Large intestine (tissue), 3 donors: ENCODE measurements around the gene RUFY4. TPM values are rescaled to one million over a fixed set of nuclear protein-coding genes. Genes with fewer than 3 reads are reported as not detected.

ENCODE experiments used
- DNase-seq, 2 donors: peaks; one replicate each; pipeline versions ENCODE4 v3.0.0 to v3.0.0-alpha.2; 2013
- H3K27ac ChIP-seq: one replicate; pipeline ENCODE4 v1.5.1; 2013; ENCODE audit warnings: low read length
- H3K27me3 ChIP-seq: 2 replicates; pipeline ENCODE4 v1.6.1; 2013; ENCODE audit warnings: low read length; ENCODE audit not compliant: control insufficient read depth, insufficient read depth
- H3K36me3 ChIP-seq: 2 replicates; pipeline ENCODE4 v1.6.1; 2013; ENCODE audit warnings: low read length; ENCODE audit not compliant: control insufficient read depth, insufficient read depth
- H3K4me1 ChIP-seq: one replicate; pipeline ENCODE4 v1.6.1; 2013; ENCODE audit warnings: low read length; ENCODE audit not compliant: control insufficient read depth, insufficient read depth
- H3K4me3 ChIP-seq: one replicate; pipeline ENCODE4 v1.5.1; 2013; ENCODE audit warnings: low read length
- H3K9me3 ChIP-seq: one replicate; pipeline ENCODE4 v1.6.1; 2013; ENCODE audit warnings: mild to moderate bottlenecking, low read depth, low read length, moderate library complexity; ENCODE audit not compliant: control insufficient read depth
- WGBS: methylation state at CpG from one replicate; pipeline ENCODE4 v1.1.5; 2013; ENCODE audit warnings: low lambda C conversion rate; ENCODE audit not compliant: insufficient coverage; 5-methylcytosine and 5-hydroxymethylcytosine counted together
- polyA plus RNA-seq: library from polyadenylated mRNA; unstranded; fragments of 120-200 nt; gene quantifications from one replicate; pipeline ENCODE4 v1.2.1, GENCODE V29; 2013

The RUFY4 gene
- polyA plus RNA-seq, 1 donor = 0.69 TPM

GRCh38 chr2:218063486-218063885 is 5.6 kb upstream of the RUFY4 start:
- H3K27me3 ChIP-seq = peaks cover 17% of the 10 kb centered on the region
- H3K9me3 ChIP-seq = no peaks in the 10 kb centered on the region
- H3K4me3 ChIP-seq = no peak overlapping the region
- DNase-seq = no peak
- H3K4me1 ChIP-seq = no peaks in the 10 kb centered on the region
- no CpG with 5 or more reads among the region's 5 CpGs for WGBS
- H3K36me3 ChIP-seq = no peaks in the 10 kb centered on the region
- H3K27ac ChIP-seq = no peak overlapping the region

- Histone ChIP-seq H3K27ac (no peak overlapping the region), H3K27me3 (peaks cover 13% of the 10 kb centered on the region), H3K4me3 (no peak overlapping the region), H3K4me1 (no peaks in the 10 kb centered on the region), H3K9me3 (no peaks in the 10 kb centered on the region), H3K36me3 (no peaks in the 10 kb centered on the region)
- DNase-seq = no peak
- no CpG with 5 or more reads among the region's 6 CpGs for WGBS
Measured at GRCh38 chr2:218063896-218064295, 5.2 kb upstream of the RUFY4 start.

DNA sequence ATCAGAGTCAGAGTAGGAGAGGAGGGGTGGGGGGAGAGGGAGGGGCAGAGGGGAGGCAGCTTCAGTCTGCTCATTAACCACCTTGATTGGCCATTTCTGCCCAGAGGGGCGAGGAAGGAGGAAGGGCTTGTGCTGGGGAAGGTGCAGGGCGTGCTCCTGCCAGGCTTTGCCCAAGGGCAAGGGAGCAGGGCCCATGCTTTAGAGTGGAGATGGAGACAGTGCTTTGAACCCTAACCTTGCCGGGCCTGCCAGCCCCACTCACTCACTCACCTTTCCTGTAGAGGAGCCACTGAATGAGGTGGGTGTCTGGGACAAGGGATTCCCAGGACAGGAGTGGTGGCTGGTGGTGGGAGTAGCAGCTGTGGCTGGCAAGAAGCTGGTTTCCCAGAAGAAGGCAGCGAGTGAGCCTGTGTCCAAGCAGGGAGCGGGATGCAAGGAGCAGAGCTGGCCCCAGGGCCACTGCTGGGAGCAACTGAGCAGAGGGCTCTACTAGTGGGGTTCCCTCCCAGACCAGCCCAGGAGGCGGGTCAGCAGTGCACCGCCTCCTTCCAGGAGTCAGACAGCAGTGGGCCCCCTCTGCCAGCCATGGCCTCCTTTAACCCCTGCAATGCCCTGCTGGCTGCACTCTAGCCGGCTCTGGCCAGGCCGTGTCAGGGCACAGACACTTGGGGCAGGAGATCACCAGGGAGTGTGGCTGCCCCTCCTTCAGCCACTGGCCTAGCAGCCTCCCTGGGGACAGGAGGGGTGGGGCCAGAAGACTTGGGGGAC is 3.6 kb upstream of the RUFY4 start:
- WGBS = no CpG with 5 or more reads among the region's 9 CpGs
- Histone ChIP-seq H3K9me3 (no peaks in the 10 kb centered on the region), H3K27ac (no peak overlapping the region), H3K4me3 (no peak overlapping the region), H3K27me3 (peaks cover 13% of the 10 kb centered on the region), H3K4me1 (no peaks in the 10 kb centered on the region), H3K36me3 (no peaks in the 10 kb centered on the region)
- no peak for DNase-seq

- H3K4me1 ChIP-seq = no peaks in the 10 kb centered on the region
- 80% methylated on average over 1 of the region's 12 CpGs for WGBS
- peaks cover 16% of the 10 kb centered on the region for H3K27me3 ChIP-seq
- no peaks in the 10 kb centered on the region for H3K9me3 ChIP-seq
- no peak overlapping the region for H3K4me3 ChIP-seq
- H3K36me3 ChIP-seq = no peaks in the 10 kb centered on the region
- H3K27ac ChIP-seq = no peak overlapping the region
- DNase-seq = no peak
Measured at GRCh38 chr2:218066926-218067515, 2.0 kb upstream of the RUFY4 start.

DNA sequence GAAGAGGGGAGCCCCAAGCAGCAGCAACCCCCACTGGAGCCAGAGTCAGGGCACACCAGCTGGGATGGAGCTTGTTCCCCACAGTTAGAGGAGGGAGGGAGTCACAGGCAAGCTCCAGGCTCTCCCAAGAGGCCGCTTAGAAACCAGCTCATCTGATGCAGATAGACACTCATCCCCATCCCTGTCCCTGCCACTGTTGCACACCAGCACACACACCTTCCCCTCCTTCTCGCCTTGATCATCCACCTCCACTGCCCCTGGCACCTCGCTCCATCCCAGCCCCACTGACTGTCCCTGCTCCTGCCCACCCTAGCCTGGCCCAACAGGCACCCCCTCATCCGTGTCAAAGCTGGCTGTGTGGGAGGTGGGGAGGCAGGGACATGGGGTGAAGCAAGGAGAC is 1.5 kb upstream of the RUFY4 start:
- Histone ChIP-seq H3K9me3 (no peaks in the 10 kb centered on the region), H3K36me3 (no peaks in the 10 kb centered on the region), H3K4me1 (no peaks in the 10 kb centered on the region), H3K27me3 (peaks cover 16% of the 10 kb centered on the region), H3K27ac (no peak overlapping the region), H3K4me3 (no peak overlapping the region)
- WGBS = no CpG with 5 or more reads among the region's 4 CpGs
- no peak for DNase-seq

GRCh38 chr2:218069606-218070300 is 700 bp downstream of the RUFY4 start:
- Histone ChIP-seq H3K9me3 (no peaks in the 10 kb centered on the region), H3K36me3 (no peaks in the 10 kb centered on the region), H3K27ac (no peak overlapping the region), H3K27me3 (peaks cover 16% of the 10 kb centered on the region), H3K4me1 (no peaks in the 10 kb centered on the region), H3K4me3 (no peak overlapping the region)
- no CpG with 5 or more reads among the region's 9 CpGs for WGBS
- DNase-seq = no peak

DNA sequence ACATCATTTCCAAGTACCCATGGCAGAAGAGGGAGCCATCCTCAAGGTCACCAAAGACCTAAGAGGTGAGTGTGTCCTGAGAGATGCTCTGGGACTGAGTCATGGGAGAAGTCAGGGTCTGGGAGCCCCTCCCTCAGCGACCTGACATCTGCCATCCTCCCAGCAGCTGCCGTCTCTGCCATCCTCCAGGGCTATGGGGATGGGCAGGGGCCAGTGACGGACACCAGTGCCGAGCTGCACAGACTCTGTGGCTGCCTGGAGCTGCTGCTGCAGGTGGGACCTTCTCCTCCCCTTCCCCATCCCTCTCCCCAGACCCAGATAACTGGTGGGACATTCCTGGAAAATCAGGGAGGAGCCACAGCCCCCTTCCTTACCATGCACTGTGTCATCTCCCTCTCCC is 1.5 kb downstream of the RUFY4 start:
- Histone ChIP-seq H3K27ac (no peak overlapping the region), H3K4me1 (no peaks in the 10 kb centered on the region), H3K36me3 (no peaks in the 10 kb centered on the region), H3K27me3 (peaks cover 16% of the 10 kb centered on the region), H3K9me3 (no peaks in the 10 kb centered on the region), H3K4me3 (no peak overlapping the region)
- DNase-seq = no peak
- WGBS = no CpG with 5 or more reads among the region's 4 CpGs

GRCh38 chr2:218071218-218071937 is 2.3 kb downstream of the RUFY4 start:
- H3K4me3 ChIP-seq = no peak overlapping the region
- WGBS = 92% methylated on average over 2 of the region's 13 CpGs
- H3K27me3 ChIP-seq = peaks cover 16% of the 10 kb centered on the region
- no peak for DNase-seq
- no peaks in the 10 kb centered on the region for H3K9me3 ChIP-seq
- no peaks in the 10 kb centered on the region for H3K4me1 ChIP-seq
- H3K36me3 ChIP-seq = no peaks in the 10 kb centered on the region
- H3K27ac ChIP-seq = no peak overlapping the region

GRCh38 chr2:218072002-218072401 is 2.9 kb downstream of the RUFY4 start:
- no peak overlapping the region for H3K27ac ChIP-seq
- no peak overlapping the region for H3K4me3 ChIP-seq
- H3K4me1 ChIP-seq = no peaks in the 10 kb centered on the region
- no peaks in the 10 kb centered on the region for H3K9me3 ChIP-seq
- peaks cover 16% of the 10 kb centered on the region for H3K27me3 ChIP-seq
- no CpG with 5 or more reads among the region's 3 CpGs for WGBS
- H3K36me3 ChIP-seq = no peaks in the 10 kb centered on the region
- no peak for DNase-seq

DNA sequence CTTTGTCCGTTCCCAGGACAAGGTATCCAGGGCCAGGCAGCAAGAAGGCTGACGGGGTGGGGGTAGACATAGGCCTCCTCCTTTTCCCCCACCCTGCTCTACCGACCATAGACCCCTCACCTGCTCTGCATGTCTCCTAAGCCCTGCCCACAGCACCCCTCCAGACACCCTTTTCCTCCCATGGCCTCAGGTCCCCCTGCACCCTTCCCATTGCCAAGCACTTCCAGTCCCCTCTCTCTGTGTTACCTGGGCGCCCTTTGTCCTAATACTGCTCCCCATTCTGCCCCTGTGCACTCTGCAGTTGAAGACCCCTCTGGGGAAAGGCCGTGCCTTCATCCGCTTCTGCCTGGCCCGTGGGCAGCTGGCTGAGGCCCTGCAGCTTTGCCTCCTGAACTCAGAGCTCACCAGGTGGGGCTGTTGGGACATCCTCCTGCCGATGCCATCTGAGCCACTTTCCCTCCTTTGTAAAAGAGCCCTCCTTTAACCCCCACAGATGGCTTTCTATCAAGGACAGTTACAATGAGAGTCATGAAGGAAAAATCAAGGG is 3.5 kb downstream of the RUFY4 start:
- DNase-seq = no peak
- Histone ChIP-seq H3K4me3 (no peak overlapping the region), H3K27me3 (peaks cover 13% of the 10 kb centered on the region), H3K9me3 (no peaks in the 10 kb centered on the region), H3K36me3 (no peaks in the 10 kb centered on the region), H3K4me1 (no peaks in the 10 kb centered on the region), H3K27ac (no peak overlapping the region)
- no CpG with 5 or more reads among the region's 8 CpGs for WGBS
